ENCODE results near the gene JPH3. TPM values are rescaled to one million over a fixed set of nuclear protein-coding genes. Genes with fewer than 3 reads are reported as not detected.

Gene JPH3
- total and polyA plus RNA-seq, 10 of the 15 experiments (the other 5 are each of a cell fraction or from before 2014, with no cell fraction given): 0.05 TPM; not detected in 9

GRCh38 chr16:87559945-87560344 lies 42.4 kb upstream of the JPH3 start (continued):
- TF ChIP-seq ZBTB40 (IDR thresholded peaks at IDR 0.05; ENCODE audit: borderline replicate concordance) (no peak), USF1 (IDR thresholded peaks at IDR 0.05; ENCODE audit: borderline replicate concordance, extremely low read length, insufficient read depth, low read depth, low read length) (no peak), PRDM15 (CRISPR knock-in tag; IDR thresholded peaks at IDR 0.05) (no peak)

Data from GM12878 (cell line).